ENCODE measurements around the gene PDGFB. TPM values are rescaled to one million over a fixed set of nuclear protein-coding genes. Genes with fewer than 3 reads are reported as not detected.

The PDGFB gene
- total RNA-seq, 1 experiment from 2014 or later: 9.2 TPM

DNA sequence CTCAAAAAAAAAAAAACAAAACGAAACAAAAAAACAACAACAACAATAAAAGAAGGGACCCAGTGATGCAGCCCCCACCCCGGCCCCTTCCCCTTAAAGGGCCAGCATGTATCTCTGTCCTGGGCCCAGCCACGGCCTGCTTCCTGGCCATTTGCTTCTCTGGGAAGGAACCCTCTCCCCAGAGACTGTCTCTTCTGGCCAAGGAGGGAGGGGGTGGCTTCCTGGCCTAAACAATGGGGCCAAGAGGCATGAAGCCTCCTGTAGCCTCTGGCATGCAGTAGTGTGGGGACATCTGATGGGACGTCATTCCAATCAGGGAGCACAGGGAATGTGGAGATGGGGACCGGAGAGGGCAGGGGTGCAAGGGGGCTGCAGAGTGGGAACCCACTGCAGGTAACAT is 25.5 kb upstream of the PDGFB start:
- Mint-ChIP-seq H3K27me3 (ENCODE audit: low read depth) (no peaks in the 10 kb centered on the region), H3K4me3 (no peak overlapping the region), H3K27ac (no peak overlapping the region), H3K36me3 (peaks cover 6% of the 10 kb centered on the region), H3K4me1 (peaks cover 11% of the 10 kb centered on the region), H3K9me3 (peaks cover 12% of the 10 kb centered on the region)
- no peak for DNase-seq (ENCODE audit: low spot score)
- CTCF ChIA-PET: interaction anchor here (1.3 kb wide), 1 partner anchor 41 kb away, joined by 5 read pairs; no protein-coding TSS in a partner anchor
- TF ChIP-seq CREM (CRISPR knock-in tag; IDR thresholded peaks at IDR 0.05) (no peak), SOX15 (CRISPR knock-in tag; IDR thresholded peaks at IDR 0.05) (no peak), ZNF396 (CRISPR knock-in tag; IDR thresholded peaks at IDR 0.05; ENCODE audit: borderline replicate concordance) (no peak), ZMAT4 (CRISPR knock-in tag; IDR thresholded peaks at IDR 0.05) (no peak), ATF1 (CRISPR knock-in tag; IDR thresholded peaks at IDR 0.05) (no peak), ZNF281 (CRISPR knock-in tag; IDR thresholded peaks at IDR 0.05) (no peak), IRF1 (CRISPR knock-in tag; IDR thresholded peaks at IDR 0.05) (no peak), ZBTB21 (CRISPR knock-in tag; IDR thresholded peaks at IDR 0.05; ENCODE audit: borderline replicate concordance) (no peak), ZNF263 (CRISPR knock-in tag; IDR thresholded peaks at IDR 0.05; ENCODE audit: low read depth) (no peak), EMX1 (CRISPR knock-in tag; IDR thresholded peaks at IDR 0.05) (no peak), GTF2I (CRISPR knock-in tag; conservative IDR thresholded peaks at IDR 0.05) (no peak), OVOL2 (CRISPR knock-in tag; IDR thresholded peaks at IDR 0.05; ENCODE audit: borderline replicate concordance) (no peak), ZNF671 (CRISPR knock-in tag; IDR thresholded peaks at IDR 0.05) (no peak)
- TF ChIP-seq, protein P1, sequence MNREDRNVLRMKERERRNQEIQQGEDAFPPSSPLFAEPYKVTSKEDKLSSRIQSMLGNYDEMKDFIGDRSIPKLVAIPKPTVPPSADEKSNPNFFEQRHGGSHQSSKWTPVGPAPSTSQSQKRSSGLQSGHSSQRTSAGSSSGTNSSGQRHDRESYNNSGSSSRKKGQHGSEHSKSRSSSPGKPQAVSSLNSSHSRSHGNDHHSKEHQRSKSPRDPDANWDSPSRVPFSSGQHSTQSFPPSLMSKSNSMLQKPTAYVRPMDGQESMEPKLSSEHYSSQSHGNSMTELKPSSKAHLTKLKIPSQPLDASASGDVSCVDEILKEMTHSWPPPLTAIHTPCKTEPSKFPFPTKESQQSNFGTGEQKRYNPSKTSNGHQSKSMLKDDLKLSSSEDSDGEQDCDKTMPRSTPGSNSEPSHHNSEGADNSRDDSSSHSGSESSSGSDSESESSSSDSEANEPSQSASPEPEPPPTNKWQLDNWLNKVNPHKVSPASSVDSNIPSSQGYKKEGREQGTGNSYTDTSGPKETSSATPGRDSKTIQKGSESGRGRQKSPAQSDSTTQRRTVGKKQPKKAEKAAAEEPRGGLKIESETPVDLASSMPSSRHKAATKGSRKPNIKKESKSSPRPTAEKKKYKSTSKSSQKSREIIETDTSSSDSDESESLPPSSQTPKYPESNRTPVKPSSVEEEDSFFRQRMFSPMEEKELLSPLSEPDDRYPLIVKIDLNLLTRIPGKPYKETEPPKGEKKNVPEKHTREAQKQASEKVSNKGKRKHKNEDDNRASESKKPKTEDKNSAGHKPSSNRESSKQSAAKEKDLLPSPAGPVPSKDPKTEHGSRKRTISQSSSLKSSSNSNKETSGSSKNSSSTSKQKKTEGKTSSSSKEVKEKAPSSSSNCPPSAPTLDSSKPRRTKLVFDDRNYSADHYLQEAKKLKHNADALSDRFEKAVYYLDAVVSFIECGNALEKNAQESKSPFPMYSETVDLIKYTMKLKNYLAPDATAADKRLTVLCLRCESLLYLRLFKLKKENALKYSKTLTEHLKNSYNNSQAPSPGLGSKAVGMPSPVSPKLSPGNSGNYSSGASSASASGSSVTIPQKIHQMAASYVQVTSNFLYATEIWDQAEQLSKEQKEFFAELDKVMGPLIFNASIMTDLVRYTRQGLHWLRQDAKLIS (CRISPR knock-in tag; IDR thresholded peaks at IDR 0.05; ENCODE audit: borderline replicate concordance): no peak
- TF ChIP-seq, protein P2, sequence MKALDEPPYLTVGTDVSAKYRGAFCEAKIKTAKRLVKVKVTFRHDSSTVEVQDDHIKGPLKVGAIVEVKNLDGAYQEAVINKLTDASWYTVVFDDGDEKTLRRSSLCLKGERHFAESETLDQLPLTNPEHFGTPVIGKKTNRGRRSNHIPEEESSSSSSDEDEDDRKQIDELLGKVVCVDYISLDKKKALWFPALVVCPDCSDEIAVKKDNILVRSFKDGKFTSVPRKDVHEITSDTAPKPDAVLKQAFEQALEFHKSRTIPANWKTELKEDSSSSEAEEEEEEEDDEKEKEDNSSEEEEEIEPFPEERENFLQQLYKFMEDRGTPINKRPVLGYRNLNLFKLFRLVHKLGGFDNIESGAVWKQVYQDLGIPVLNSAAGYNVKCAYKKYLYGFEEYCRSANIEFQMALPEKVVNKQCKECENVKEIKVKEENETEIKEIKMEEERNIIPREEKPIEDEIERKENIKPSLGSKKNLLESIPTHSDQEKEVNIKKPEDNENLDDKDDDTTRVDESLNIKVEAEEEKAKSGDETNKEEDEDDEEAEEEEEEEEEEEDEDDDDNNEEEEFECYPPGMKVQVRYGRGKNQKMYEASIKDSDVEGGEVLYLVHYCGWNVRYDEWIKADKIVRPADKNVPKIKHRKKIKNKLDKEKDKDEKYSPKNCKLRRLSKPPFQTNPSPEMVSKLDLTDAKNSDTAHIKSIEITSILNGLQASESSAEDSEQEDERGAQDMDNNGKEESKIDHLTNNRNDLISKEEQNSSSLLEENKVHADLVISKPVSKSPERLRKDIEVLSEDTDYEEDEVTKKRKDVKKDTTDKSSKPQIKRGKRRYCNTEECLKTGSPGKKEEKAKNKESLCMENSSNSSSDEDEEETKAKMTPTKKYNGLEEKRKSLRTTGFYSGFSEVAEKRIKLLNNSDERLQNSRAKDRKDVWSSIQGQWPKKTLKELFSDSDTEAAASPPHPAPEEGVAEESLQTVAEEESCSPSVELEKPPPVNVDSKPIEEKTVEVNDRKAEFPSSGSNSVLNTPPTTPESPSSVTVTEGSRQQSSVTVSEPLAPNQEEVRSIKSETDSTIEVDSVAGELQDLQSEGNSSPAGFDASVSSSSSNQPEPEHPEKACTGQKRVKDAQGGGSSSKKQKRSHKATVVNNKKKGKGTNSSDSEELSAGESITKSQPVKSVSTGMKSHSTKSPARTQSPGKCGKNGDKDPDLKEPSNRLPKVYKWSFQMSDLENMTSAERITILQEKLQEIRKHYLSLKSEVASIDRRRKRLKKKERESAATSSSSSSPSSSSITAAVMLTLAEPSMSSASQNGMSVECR (CRISPR knock-in tag; IDR thresholded peaks at IDR 0.05; ENCODE audit: borderline replicate concordance): no peak
- TF ChIP-seq, protein P3, sequence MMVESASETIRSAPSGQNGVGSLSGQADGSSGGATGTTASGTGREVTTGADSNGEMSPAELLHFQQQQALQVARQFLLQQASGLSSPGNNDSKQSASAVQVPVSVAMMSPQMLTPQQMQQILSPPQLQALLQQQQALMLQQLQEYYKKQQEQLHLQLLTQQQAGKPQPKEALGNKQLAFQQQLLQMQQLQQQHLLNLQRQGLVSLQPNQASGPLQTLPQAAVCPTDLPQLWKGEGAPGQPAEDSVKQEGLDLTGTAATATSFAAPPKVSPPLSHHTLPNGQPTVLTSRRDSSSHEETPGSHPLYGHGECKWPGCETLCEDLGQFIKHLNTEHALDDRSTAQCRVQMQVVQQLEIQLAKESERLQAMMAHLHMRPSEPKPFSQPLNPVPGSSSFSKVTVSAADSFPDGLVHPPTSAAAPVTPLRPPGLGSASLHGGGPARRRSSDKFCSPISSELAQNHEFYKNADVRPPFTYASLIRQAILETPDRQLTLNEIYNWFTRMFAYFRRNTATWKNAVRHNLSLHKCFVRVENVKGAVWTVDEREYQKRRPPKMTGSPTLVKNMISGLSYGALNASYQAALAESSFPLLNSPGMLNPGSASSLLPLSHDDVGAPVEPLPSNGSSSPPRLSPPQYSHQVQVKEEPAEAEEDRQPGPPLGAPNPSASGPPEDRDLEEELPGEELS (CRISPR knock-in tag; IDR thresholded peaks at IDR 0.05): no peak
- no peak for ATAC-seq
- POLR2A ChIA-PET: no interaction called here

Data from WTC11 (cell line).